ENCODE results near the gene FMN1.

Gene FMN1

GRCh38 chr15:32885713-32886112, 308.8 kb downstream of the FMN1 start:
- no peak for DNase-seq (ENCODE audit: low read depth in 2 of 2)

DNA sequence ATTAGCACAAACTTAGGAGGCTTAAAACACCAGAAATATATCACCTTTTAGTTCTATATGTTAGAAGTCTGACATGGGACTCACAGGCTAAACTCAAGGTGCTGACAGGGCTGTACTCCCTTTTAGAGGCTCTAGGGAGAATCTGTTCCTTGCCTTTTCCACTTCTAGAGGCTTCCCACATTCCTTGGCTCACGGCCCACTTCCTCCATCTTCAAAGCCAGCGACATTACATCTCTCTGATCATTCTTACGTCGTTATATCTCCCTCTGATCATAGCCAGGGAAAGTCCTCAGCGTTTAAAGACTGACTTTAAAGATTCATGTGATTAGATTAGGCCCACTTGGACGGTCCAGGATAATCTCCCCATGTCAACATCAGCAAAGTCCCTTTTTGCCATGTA, 310.4 kb downstream of the FMN1 start:
- DNase-seq (ENCODE audit: low read depth in 2 of 2), result no peak

- DNase-seq (ENCODE audit: low read depth in 2 of 2), result no peak
Observed at GRCh38 chr15:32882955-32883354, 311.6 kb downstream of the FMN1 start.

DNA sequence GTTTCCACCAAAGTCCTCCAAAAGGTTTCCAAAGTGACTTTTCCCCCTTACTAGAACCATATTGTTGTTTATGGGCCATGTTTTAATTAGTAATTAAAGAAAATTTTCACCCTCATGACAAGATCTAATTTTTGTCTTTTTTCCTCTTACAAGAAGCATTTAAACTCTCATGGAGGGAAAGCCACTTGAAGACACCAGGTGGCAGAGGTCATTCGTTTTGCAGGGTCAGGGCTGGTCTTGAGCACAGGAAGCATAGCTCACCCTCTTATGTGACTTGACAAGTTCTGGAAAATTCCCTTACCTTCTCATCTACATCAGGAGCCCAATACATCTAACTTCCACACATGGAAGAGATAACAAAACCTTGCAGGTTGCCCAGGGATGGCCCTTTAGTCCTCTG, 313.0 kb downstream of the FMN1 start:
- no peak for DNase-seq (ENCODE audit: low read depth in 2 of 2)

GRCh38 chr15:32880642-32881041, 313.9 kb downstream of the FMN1 start:
- DNase-seq (ENCODE audit: low read depth in 2 of 2), result no peak

- DNase-seq (ENCODE audit: low read depth in 2 of 2), result no peak
Observed at GRCh38 chr15:32879980-32880379, 314.5 kb downstream of the FMN1 start.

DNA sequence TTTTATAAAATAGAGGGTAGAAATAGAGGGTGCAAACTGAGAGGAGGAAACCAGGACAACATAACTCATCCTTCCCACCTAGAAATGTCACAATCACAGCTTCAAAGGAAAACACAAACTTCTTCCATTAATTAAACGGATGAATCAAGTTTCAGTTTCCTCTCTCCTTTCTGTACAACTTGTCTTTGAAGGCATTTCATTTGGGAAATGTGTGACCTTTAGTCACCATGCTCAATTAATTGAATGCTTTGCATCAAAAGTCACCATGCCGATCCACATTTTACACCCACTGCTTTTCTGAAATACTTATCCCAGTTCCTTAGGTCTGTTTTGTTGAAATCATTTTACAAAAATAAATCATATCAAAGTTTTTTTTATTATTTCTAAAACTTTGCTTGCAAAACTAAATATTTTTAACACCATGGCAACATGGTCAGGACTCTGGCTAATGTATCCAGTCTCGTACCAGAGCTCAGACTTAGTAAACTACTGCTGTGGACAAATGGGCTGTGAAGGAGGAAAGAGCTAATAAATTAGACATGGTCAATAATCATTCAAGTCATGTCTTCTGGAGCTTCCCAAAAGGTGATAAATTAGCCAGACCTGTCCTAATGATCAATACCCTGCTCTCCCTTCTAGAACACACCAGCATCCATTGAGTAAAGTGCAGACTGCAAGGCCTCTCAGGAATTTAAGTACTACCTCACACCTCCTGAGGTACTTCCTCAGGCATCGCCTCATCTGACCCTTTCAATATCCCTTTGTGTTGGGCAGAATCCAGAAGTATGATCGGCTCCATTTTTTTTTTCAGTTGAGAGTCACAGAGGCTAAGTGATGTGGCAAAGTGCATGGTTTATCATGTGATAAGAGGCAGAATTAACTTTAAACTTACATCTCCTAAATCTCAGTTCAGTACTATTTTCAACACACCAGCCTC, 315.4 kb downstream of the FMN1 start:
- DNase-seq (ENCODE audit: low read depth in 2 of 2), result no peak

DNA sequence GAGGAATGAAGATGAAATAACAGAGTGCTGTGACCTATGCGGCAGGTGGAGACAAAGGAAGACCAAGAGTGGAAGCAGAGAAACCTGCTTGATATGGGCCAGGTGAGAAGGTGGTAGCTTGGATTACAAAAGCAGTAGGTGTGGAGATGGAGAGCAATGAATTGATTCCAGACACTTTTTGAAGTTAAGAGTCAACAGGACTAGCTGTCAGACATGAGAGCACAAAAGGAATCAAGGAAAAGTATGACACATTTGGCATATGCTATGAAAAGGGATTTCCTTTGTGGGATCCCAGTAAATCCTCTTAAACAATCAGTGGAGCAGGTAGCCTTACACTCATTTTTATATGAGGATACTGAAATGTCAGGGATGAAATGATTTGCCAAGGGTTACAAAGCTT, 316.2 kb downstream of the FMN1 start:
- DNase-seq (ENCODE audit: low read depth in 2 of 2), result no peak

DNA sequence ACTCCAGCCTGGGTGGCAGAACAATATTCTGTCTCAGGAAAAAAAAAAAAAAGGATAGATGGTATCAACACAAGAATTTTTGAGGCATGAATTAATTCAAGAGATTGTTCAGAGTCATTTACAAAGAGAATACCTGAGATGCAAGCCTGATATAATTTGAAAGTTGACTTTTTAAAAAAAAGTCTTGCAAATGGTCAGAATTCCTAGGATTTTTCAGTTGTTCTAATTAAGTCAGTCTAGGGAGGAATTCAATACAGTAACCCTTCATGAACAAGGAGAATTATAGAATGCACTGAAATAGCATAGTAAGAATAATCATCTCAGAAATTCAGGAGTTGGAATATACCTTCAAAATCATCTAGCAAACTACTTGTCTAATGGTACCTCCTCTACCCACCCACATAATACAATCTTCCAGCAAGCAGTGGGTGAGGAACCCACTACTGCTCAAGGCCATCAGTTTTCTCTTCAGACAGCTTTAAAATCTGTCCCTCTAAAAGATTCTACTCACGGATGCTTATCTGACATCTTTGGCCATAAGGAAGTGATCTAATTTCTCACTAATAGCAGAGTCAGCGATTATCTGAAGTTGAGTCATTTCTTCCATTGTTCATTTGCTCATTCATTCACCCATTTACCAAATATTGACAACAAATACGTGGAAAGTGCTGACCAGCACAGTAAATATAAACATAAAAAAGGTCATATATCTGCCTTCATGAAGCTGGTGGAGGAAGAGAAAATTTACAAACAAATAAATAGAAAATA, 317.1 kb downstream of the FMN1 start:
- DNase-seq (ENCODE audit: low read depth in 2 of 2), result no peak

DNA sequence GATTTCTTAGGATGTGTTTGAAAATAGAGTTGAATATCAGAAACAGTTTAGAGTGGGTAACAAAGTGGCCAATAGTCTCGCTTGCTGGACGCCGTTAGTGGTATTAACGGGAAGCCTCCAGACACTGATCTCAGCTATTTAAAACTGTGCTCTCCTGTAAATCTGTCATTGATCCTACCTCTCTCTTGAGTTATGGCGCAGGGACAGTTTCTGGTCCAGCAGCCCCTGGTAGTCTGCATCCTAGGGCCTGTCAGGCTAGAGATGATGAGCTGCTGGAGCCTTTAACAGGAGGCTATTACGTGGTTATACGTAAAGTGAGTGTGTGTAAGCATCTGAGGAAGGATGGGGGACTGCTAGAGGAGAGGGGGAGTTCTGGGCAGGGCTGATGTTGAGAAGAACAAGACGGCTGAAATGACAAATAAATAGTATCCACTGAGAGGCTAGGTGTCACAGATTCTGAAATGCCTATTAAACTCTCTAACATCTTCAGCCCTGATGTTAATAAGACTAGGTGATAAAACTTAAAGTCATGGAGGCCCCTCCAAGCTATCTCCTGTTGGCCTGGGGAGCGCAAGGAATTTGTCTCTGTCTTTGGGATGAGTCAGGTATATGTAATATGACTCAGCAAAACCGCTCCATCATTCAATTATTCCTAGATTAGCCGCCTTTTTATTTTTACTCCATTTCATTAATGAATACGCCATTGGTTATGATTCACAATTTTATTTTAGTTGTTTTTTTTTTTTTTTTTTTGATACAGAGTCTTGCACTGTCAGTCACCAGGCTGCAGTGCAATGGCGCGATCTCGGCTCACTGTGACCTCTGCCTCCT, 321.0 kb downstream of the FMN1 start:
- no peak for DNase-seq (ENCODE audit: low read depth in 2 of 2)

GRCh38 chr15:32872621-32873283, 321.8 kb downstream of the FMN1 start:
- no peak for DNase-seq (ENCODE audit: low read depth in 2 of 2)

DNA sequence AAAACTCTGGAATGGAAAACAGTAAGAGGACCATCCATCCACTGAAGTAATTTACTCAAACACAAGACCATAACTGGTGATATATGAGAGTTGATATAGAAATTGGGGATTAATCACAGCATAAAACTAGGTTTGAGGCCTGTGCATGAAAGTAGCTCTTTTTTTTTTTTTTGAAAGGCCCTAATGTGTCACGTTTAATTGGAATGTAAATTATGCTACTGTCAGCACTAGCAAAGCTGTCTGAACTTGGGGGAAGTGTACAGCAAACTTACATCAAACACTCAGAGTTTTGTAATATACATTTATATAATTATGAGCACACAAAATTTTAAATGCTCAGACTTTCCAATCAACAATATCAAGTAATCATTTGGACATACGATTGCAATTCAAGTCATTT, 322.6 kb downstream of the FMN1 start:
- DNase-seq (ENCODE audit: low read depth in 2 of 2), result no peak

DNA sequence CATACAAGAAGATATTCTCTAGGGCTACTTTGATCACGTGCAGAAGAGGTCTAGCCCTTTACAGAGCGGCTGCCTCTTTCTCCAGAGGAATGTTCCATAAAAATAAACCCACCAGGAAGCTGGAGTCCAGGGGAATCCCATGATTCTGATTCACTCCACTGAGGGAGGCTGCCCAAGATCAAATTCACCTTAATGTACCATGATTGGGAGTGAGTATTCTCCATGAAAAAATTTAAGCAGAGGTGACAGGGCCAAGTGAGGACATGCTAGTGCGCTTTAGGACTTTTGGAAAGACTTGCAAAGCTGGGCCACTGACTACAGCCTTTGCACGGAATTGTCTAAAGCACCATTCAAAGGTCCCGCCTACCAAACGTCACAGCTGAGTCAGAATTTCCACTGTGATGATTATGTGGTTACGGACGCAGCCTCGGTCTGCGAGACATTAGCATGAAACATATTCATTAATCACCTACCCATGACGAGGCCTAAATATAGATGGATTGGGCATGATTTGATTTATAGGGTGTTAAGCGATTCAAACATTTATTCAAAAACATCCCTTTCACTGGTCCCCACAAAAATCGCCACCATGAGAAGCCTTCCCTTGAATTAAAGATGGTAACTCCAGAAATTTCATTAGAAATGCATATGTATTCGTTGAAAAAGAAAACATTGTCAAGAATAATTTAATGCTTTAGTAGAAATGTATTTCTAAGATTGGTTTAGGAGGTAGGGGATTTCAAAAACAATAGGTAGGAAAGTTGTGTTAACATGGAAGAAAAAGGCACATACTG, 324.1 kb downstream of the FMN1 start:
- DNase-seq (ENCODE audit: low read depth in 2 of 2), result no peak

DNA sequence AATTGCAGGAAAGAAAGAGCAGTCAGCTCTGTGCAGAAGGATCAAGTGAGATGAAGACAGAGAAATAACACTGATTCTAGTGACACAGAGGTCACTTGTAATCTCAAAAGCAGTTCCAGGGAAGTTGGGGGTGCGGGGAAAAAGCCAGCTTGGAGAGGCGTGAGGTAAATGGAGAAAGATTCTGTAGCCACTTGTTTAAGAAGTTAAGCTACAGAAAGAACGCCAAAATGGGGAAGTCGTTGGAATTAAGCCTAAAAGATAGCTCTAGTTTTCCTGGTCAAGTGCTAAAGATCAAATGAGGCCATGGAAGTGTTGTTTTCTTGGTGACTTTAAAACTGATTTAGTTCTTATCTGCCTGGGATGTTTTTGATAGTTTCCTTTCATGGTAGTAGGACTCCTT, 324.7 kb downstream of the FMN1 start:
- DNase-seq (ENCODE audit: low read depth in 2 of 2), result no peak

- no peak for DNase-seq (ENCODE audit: low read depth in 2 of 2)
Observed at GRCh38 chr15:32867313-32867626, 327.2 kb downstream of the FMN1 start.

- DNase-seq (ENCODE audit: low read depth in 2 of 2), result no peak
Observed at GRCh38 chr15:32866454-32867312, 327.8 kb downstream of the FMN1 start.

DNA sequence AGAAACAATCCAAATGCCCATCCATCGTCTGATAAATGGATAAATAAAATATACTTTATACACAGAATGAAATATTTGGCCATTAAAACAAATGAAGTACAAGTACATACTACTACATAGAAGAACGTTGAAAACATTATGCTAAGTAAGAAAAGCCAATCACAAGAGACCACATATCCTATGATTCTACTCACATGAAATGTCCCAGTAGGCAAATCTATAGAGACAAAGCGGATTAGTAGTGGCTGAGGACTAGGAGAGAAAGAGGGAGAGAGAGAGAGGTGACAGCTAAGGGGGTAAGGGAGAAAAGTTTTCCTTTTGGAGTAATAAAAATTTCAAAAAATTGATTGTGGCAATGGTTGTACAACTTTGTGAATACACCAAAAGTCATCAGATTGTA, 329.7 kb downstream of the FMN1 start:
- DNase-seq (ENCODE audit: low read depth in 2 of 2), result no peak

- no peak for DNase-seq (ENCODE audit: low read depth in 2 of 2)
Observed at GRCh38 chr15:32864051-32864450, 330.5 kb downstream of the FMN1 start.

DNA sequence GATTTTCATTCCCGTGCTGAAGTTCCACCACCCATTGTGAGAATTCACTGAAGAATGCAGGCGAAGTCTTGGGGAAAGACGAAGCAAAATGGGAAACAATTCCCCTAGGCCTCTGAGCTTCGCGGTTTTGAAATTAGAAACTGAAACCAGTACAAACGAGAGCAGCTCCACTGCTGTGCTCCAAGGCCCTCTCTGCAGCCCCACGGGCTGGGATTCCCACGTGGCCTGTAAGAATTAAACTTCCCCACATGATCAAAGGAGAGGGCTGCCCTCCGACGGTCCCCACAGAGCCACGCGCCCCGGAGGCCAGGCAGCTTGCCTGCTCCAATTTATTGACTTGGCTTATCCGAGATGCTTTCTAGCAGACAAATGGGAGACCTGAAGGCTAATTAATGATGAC, 332.8 kb downstream of the FMN1 start:
- DNase-seq (ENCODE audit: low read depth in 2 of 2), result no peak

- DNase-seq (ENCODE audit: low read depth in 2 of 2), result no peak
Observed at GRCh38 chr15:32861174-32861573, 333.3 kb downstream of the FMN1 start.

Data from stimulated activated CD4-positive, alpha-beta T cell treated with anti-CD3 and anti-CD28 coated beads, Interleukin-1b, Interleukin-23, amount 100 ng/mL, for 1 hour (primary cell).